ENCODE measurements around the gene LSS. TPM values are rescaled to one million over a fixed set of nuclear protein-coding genes. Genes with fewer than 3 reads are reported as not detected.

LSS gene
- total RNA-seq, 4 donors from 2014 or later: 55.5 to 131 (median 115) TPM

- H3K27ac ChIP-seq: no peak overlapping the region
- intact Hi-C loops (cut with DNase I): no loop called here
- H3K4me3 ChIP-seq: no peak overlapping the region
- TF ChIP-seq POLR2A (IDR thresholded peaks at IDR 0.05) (no peak), CTCF (IDR thresholded peaks at IDR 0.05) (no peak)
- no peaks in the 10 kb centered on the region for H3K27me3 ChIP-seq
- 67 to 91% methylated on average over 6 of the region's 6 CpGs for WGBS, 2 donors
- H3K36me3 ChIP-seq: peaks cover 33 to 100% (median 37%) of the 10 kb centered on the region in 3 donors
- no peaks in the 10 kb centered on the region for H3K4me1 ChIP-seq
- DNase-seq: no peak
- no peaks in the 10 kb centered on the region for H3K9me3 ChIP-seq
These were observed 21.7 kb upstream of the LSS start for GRCh38 chr21:46250146-46250725.

GRCh38 chr21:46248827-46249226 lies 20.3 kb upstream of the LSS start:
- Histone ChIP-seq H3K27ac (no peak overlapping the region), H3K9me3 (no peaks in the 10 kb centered on the region), H3K4me1 (no peaks in the 10 kb centered on the region), H3K27me3 (no peaks in the 10 kb centered on the region), H3K4me3 (no peak overlapping the region), H3K36me3 (peaks cover 34 to 100% (median 39%) of the 10 kb centered on the region in 3 donors)
- DNase-seq: no peak
- no peak for TF ChIP-seq POLR2A (IDR thresholded peaks at IDR 0.05)
- no peak for TF ChIP-seq CTCF (IDR thresholded peaks at IDR 0.05)
- 92 to 97% methylated on average over 2 of the region's 2 CpGs for WGBS, 2 donors
- intact Hi-C loops (cut with DNase I): no loop called here

- Histone ChIP-seq H3K27me3 (no peaks in the 10 kb centered on the region), H3K36me3 (peaks cover 36 to 100% (median 39%) of the 10 kb centered on the region in 3 donors), H3K4me1 (no peaks in the 10 kb centered on the region), H3K27ac (no peak overlapping the region), H3K4me3 (no peak overlapping the region), H3K9me3 (no peaks in the 10 kb centered on the region)
- intact Hi-C loops (cut with DNase I): no loop called here
- TF ChIP-seq CTCF (IDR thresholded peaks at IDR 0.05): no peak
- no peak for TF ChIP-seq POLR2A (IDR thresholded peaks at IDR 0.05)
- no peak for DNase-seq
- WGBS, 2 donors: 70 to 88% methylated on average over 1 of the region's 1 CpG
These were observed 19.8 kb upstream of the LSS start for GRCh38 chr21:46248422-46248782.

GRCh38 chr21:46247699-46248421 lies 19.3 kb upstream of the LSS start:
- no peak overlapping the region for H3K4me3 ChIP-seq
- TF ChIP-seq POLR2A (IDR thresholded peaks at IDR 0.05) (no peak), CTCF (IDR thresholded peaks at IDR 0.05) (no peak)
- H3K4me1 ChIP-seq: no peaks in the 10 kb centered on the region
- peaks cover 42 to 100% (median 44%) of the 10 kb centered on the region in 3 donors for H3K36me3 ChIP-seq
- DNase-seq: no peak
- 60 to 100% methylated on average over 1 to 2 of the region's 3 CpGs for WGBS, 2 donors
- H3K27ac ChIP-seq: no peak overlapping the region
- intact Hi-C loops (cut with DNase I): no loop called here
- H3K27me3 ChIP-seq: no peaks in the 10 kb centered on the region
- H3K9me3 ChIP-seq: no peaks in the 10 kb centered on the region

- Histone ChIP-seq H3K27me3 (no peaks in the 10 kb centered on the region), H3K4me1 (no peaks in the 10 kb centered on the region), H3K27ac (no peak overlapping the region), H3K9me3 (no peaks in the 10 kb centered on the region), H3K4me3 (no peak overlapping the region), H3K36me3 (peaks cover 37 to 100% (median 50%) of the 10 kb centered on the region in 3 donors)
- intact Hi-C loops (cut with DNase I): no loop called here
- TF ChIP-seq POLR2A (IDR thresholded peaks at IDR 0.05): no peak
- TF ChIP-seq CTCF (IDR thresholded peaks at IDR 0.05): no peak
- no peak for DNase-seq
- WGBS, 2 donors: 58 to 82% methylated on average over 2 to 6 of the region's 6 CpGs
These were observed 17.8 kb upstream of the LSS start for GRCh38 chr21:46246345-46246744.
